SK-N-SH (cell line): Measurements from ENCODE around the gene ELFN2.

Experiments
- CHD2 ChIP-seq: fragments of 150-350 bp; IDR thresholded peaks from 2 replicates; pipeline ENCODE4 v1.6.1; 2018; ENCODE audit warnings: low read length; ENCODE audit not compliant: partially characterized antibody
- CTCF ChIP-seq: fragments of 200-600 bp; sonication (generic); IDR thresholded peaks from 2 replicates; pipeline ENCODE4 v1.6.1; 2017; ENCODE audit warnings: antibody characterized with exemption, mild to moderate bottlenecking, moderate library complexity
- ELF1 ChIP-seq: IDR thresholded peaks from 2 replicates; pipeline ENCODE4 v1.4.0; 2012
- GATA2 ChIP-seq: sonication (generic); formaldehyde crosslinking; IDR thresholded peaks from 2 replicates; pipeline ENCODE4 v1.5.0; 2020; ENCODE audit warnings: mild to moderate bottlenecking, missing genetic modification reagents
- NFIC ChIP-seq: IDR thresholded peaks from 2 replicates; pipeline ENCODE4 v1.4.0; 2012; ENCODE audit warnings: borderline replicate concordance
- RAD21 ChIP-seq: IDR thresholded peaks from 2 replicates; pipeline ENCODE4 v1.6.1; 2012; ENCODE audit warnings: mild to moderate bottlenecking, low read length
- RFX5 ChIP-seq: IDR thresholded peaks from 2 replicates; pipeline ENCODE4 v1.6.1; 2012; ENCODE audit warnings: mild to moderate bottlenecking, improper control_type of control experiment, low read length
- SIN3A ChIP-seq: IDR thresholded peaks from 2 replicates; pipeline ENCODE4 v1.6.1; 2012; ENCODE audit warnings: low read depth, mild to moderate bottlenecking, low read length, moderate library complexity, borderline replicate concordance
- TEAD4 ChIP-seq: IDR thresholded peaks from 2 replicates; pipeline ENCODE4 v1.4.0; 2012; ENCODE audit warnings: mild to moderate bottlenecking, borderline replicate concordance; ENCODE audit not compliant: insufficient read depth

GRCh38 chr22:37417677-37418348 lies 9.5 kb downstream of the ELFN2 start:
- TF ChIP-seq GATA2 (no peak), RAD21 (no peak), RFX5 (no peak), ELF1 (no peak), TEAD4 (no peak), SIN3A (no peak), CTCF (no peak), NFIC (no peak), CHD2 (no peak)
